ENCODE measurements around the gene FARP2. TPM values are rescaled to one million over a fixed set of nuclear protein-coding genes. Genes with fewer than 3 reads are reported as not detected.

FARP2 gene
- total RNA-seq, 1 donor from 2014 or later, result 65.0 TPM

GRCh38 chr2:241479026-241479898 is 123.2 kb downstream of the FARP2 start:
- no peaks in the 10 kb centered on the region for H3K36me3 ChIP-seq (ENCODE audit: insufficient read depth, low read length)
- Mint-ChIP-seq H3K27me3 (ENCODE audit: low read depth, unreplicated experiment) (peaks cover 5% of the 10 kb centered on the region), H3K4me3 (ENCODE audit: unreplicated experiment) (no peak overlapping the region), H3K36me3 (ENCODE audit: low read depth, unreplicated experiment) (peaks cover 18% of the 10 kb centered on the region), H3K27ac (ENCODE audit: unreplicated experiment) (no peak overlapping the region), H3K9me3 (ENCODE audit: unreplicated experiment) (no peaks in the 10 kb centered on the region), H3K4me1 (ENCODE audit: low read depth, unreplicated experiment) (peaks cover 2% of the 10 kb centered on the region)
- H3K9me3 ChIP-seq (ENCODE audit: insufficient read depth, low read depth, low read length), result no peaks in the 10 kb centered on the region
- no peaks in the 10 kb centered on the region for H3K4me1 ChIP-seq (ENCODE audit: insufficient read depth, low read length)
- H3K27ac ChIP-seq (ENCODE audit: low read depth, low read length), result no peak overlapping the region
- H3K27me3 ChIP-seq (ENCODE audit: insufficient read depth, low read length), result no peaks in the 10 kb centered on the region
- no peak overlapping the region for H2AFZ ChIP-seq (ENCODE audit: low read depth, low read length)
- no peak overlapping the region for H3K4me2 ChIP-seq (ENCODE audit: low read length)
- H4K20me1 ChIP-seq (ENCODE audit: insufficient read depth, low read length), result no peaks in the 10 kb centered on the region
- TF ChIP-seq CTCF (IDR thresholded peaks at IDR 0.05; ENCODE audit: insufficient read depth, low read depth, low read length) (no peak), EZH2 (IDR thresholded peaks at IDR 0.05; ENCODE audit: insufficient read depth, low read length) (no peak)
- H3K4me3 ChIP-seq (ENCODE audit: insufficient read depth, low read depth, low read length), result no peak overlapping the region
- H3K9ac ChIP-seq (ENCODE audit: low read length), result no peak overlapping the region
- DNase-seq (ENCODE audit: low read depth) (no peak), FAIRE-seq (no peak)
- no peaks in the 10 kb centered on the region for H3K79me2 ChIP-seq (ENCODE audit: insufficient read depth, low read length)

- Histone ChIP-seq H3K9ac (ENCODE audit: low read length) (no peak overlapping the region), H3K4me3 (ENCODE audit: insufficient read depth, low read depth, low read length) (no peak overlapping the region), H3K79me2 (ENCODE audit: insufficient read depth, low read length) (no peaks in the 10 kb centered on the region), H4K20me1 (ENCODE audit: insufficient read depth, low read length) (peaks cover 2% of the 10 kb centered on the region), H3K27me3 (ENCODE audit: insufficient read depth, low read length) (no peaks in the 10 kb centered on the region), H3K9me3 (ENCODE audit: insufficient read depth, low read depth, low read length) (no peaks in the 10 kb centered on the region), H3K4me2 (ENCODE audit: low read length) (no peak overlapping the region), H2AFZ (ENCODE audit: low read depth, low read length) (no peak overlapping the region), H3K4me1 (ENCODE audit: insufficient read depth, low read length) (no peaks in the 10 kb centered on the region), H3K27ac (ENCODE audit: low read depth, low read length) (no peak overlapping the region), H3K36me3 (ENCODE audit: insufficient read depth, low read length) (no peaks in the 10 kb centered on the region)
- DNase-seq (ENCODE audit: low read depth) (no peak), FAIRE-seq (no peak)
- Mint-ChIP-seq H3K4me3 (ENCODE audit: unreplicated experiment) (no peak overlapping the region), H3K27ac (ENCODE audit: unreplicated experiment) (no peak overlapping the region), H3K9me3 (ENCODE audit: unreplicated experiment) (no peaks in the 10 kb centered on the region), H3K36me3 (ENCODE audit: low read depth, unreplicated experiment) (peaks cover 20% of the 10 kb centered on the region), H3K4me1 (ENCODE audit: low read depth, unreplicated experiment) (peaks cover 2% of the 10 kb centered on the region), H3K27me3 (ENCODE audit: low read depth, unreplicated experiment) (peaks cover 8% of the 10 kb centered on the region)
- TF ChIP-seq EZH2 (IDR thresholded peaks at IDR 0.05; ENCODE audit: insufficient read depth, low read length), result no peak
- TF ChIP-seq CTCF (IDR thresholded peaks at IDR 0.05; ENCODE audit: insufficient read depth, low read depth, low read length), result no peak
These were observed 125.6 kb downstream of the FARP2 start for GRCh38 chr2:241481687-241482086.

All from astrocyte (in vitro differentiated cells and primary cell).